Caco-2 (cell line): Measurements from ENCODE around the gene TBX21. TPM values are rescaled to one million over a fixed set of nuclear protein-coding genes. Genes with fewer than 3 reads are reported as not detected.

ENCODE experiments used
- BruUV-seq: library from RNA; stranded (reverse); fragments of 400-500 nt; replicated peaks from 2 replicates; lab custom pipeline; 2021; lab: Mats Ljungman, UMichigan
- CTCF ChIA-PET: fragments of 300-600 bp; sonication (Branson Sonifier 250); formaldehyde crosslinking; loops from one replicate; lab custom pipeline; 2022; ENCODE audit warnings: antibody characterized with exemption; lab: Charles Lee
- POLR2A ChIA-PET: fragments of 300-600 bp; sonication (Branson Sonifier 250); formaldehyde crosslinking; loops from one replicate; lab custom pipeline; 2022; ENCODE audit warnings: antibody characterized with exemption; lab: Charles Lee
- DNase-seq, 2 experiments: peaks; one replicate each; pipeline versions ENCODE4 v3.0.0 to v3.0.0-alpha.2; 2020 to 2022
- H3K27me3 ChIP-seq: replicated peaks from 2 replicates; pipeline ENCODE4 v1.6.0; 2011; ENCODE audit warnings: low read length; ENCODE audit not compliant: control insufficient read depth, insufficient read depth
- H3K36me3 ChIP-seq: 2 replicates; pipeline ENCODE4 v1.5.1; 2011; ENCODE audit warnings: low read length; ENCODE audit not compliant: control insufficient read depth, insufficient read depth
- H3K4me1 ChIP-seq: fragments of 250-450 bp; sonication (Bioruptor Pico); 2 replicates; pipeline ENCODE4 v1.5.1; 2020; ENCODE audit warnings: mild to moderate bottlenecking
- H3K4me3 ChIP-seq: 2 replicates; pipeline ENCODE4 v1.5.1; 2011; ENCODE audit warnings: low read depth, mild to moderate bottlenecking, control low read depth, low read length
- H3K9me3 ChIP-seq: fragments of 250-450 bp; sonication (Bioruptor Pico); 2 replicates; pipeline ENCODE4 v1.5.1; 2020; ENCODE audit warnings: mild to moderate bottlenecking, moderate library complexity
- H3K27ac Mint-ChIP-seq: one replicate; pipeline ENCODE4 v1.8.0; 2022; ENCODE audit warnings: mixed read lengths; ENCODE audit not compliant: unreplicated experiment
- H3K27me3 Mint-ChIP-seq: one replicate; pipeline ENCODE4 v1.8.0; 2022; ENCODE audit warnings: mixed read lengths; ENCODE audit not compliant: insufficient read depth, unreplicated experiment
- H3K36me3 Mint-ChIP-seq: one replicate; pipeline ENCODE4 v1.8.0; 2022; ENCODE audit warnings: mild to moderate bottlenecking, mixed read lengths; ENCODE audit not compliant: insufficient read depth, unreplicated experiment
- H3K4me1 Mint-ChIP-seq: one replicate; pipeline ENCODE4 v1.8.0; 2022; ENCODE audit warnings: low read depth, mixed read lengths; ENCODE audit not compliant: unreplicated experiment
- H3K4me3 Mint-ChIP-seq: one replicate; pipeline ENCODE4 v1.8.0; 2022; ENCODE audit warnings: mild to moderate bottlenecking, moderate library complexity, mixed read lengths; ENCODE audit not compliant: unreplicated experiment
- H3K9me3 Mint-ChIP-seq: one replicate; pipeline ENCODE4 v1.8.0; 2022; ENCODE audit warnings: mixed read lengths; ENCODE audit not compliant: unreplicated experiment
- intact Hi-C: fragments of 100-400 bp; cut with micrococcal nuclease; formaldehyde crosslinking; loops from one replicate; pipeline ENCODE4 v1.10.0; 2022; ENCODE audit not compliant: unreplicated experiment
- total RNA-seq: library from RNA; stranded (reverse); gene quantifications from 2 replicates; pipeline ENCODE4 v1.2.3, GENCODE V29; 2022
- TF ChIP-seq, protein P1 (sequence below), 2 experiments: fragments of 200-600 bp in 1 of 2; IDR thresholded peaks; 1 replicate in 1 of 2; 2 replicates in 1 of 2; pipeline versions ENCODE4 v1.5.1 to v1.8.0; 2011 to 2022; ENCODE audit warnings: antibody characterized with exemption in 1 of 2, control low read depth in 1 of 2, inconsistent platforms in 1 of 2, low read depth in 1 of 2, low read length in 1 of 2, mild to moderate bottlenecking in 1 of 2, moderate library complexity in 1 of 2; ENCODE audit not compliant: insufficient read depth in 1 of 2, severe bottlenecking in 1 of 2, unreplicated experiment in 1 of 2

TBX21 gene
- total RNA-seq, 1 experiment from 2014 or later, result not detected

DNA sequence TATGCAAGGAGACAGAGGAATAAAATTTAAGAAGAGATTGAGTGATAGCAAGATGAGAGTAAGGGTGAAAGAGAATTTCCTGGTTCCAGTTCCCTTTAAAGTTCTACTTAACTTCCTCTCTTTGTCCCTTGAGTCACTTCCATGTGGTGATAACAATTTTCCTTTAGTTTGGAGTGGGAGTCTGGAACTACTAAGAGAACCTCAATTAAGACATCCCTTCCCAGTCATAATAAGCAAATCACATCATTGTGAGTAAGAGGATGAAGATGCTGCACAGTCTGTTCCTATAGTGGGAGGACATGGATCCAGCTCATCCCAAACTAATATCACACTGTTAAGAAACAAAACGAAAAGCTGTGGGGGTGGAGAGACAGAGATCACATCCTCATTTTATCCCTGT is 24.4 kb downstream of the TBX21 start:
- Histone ChIP-seq H3K4me3 (no peak overlapping the region), H3K4me1 (no peaks in the 10 kb centered on the region), H3K27me3 (no peaks in the 10 kb centered on the region), H3K36me3 (no peaks in the 10 kb centered on the region), H3K9me3 (peaks cover 13% of the 10 kb centered on the region)
- Mint-ChIP-seq H3K9me3 (peaks cover 16% of the 10 kb centered on the region), H3K4me3 (no peak overlapping the region), H3K27me3 (peaks cover 18% of the 10 kb centered on the region), H3K27ac (no peak overlapping the region), H3K4me1 (no peaks in the 10 kb centered on the region), H3K36me3 (no peaks in the 10 kb centered on the region)
- DNase-seq, result no peak
- TF ChIP-seq, protein P1, sequence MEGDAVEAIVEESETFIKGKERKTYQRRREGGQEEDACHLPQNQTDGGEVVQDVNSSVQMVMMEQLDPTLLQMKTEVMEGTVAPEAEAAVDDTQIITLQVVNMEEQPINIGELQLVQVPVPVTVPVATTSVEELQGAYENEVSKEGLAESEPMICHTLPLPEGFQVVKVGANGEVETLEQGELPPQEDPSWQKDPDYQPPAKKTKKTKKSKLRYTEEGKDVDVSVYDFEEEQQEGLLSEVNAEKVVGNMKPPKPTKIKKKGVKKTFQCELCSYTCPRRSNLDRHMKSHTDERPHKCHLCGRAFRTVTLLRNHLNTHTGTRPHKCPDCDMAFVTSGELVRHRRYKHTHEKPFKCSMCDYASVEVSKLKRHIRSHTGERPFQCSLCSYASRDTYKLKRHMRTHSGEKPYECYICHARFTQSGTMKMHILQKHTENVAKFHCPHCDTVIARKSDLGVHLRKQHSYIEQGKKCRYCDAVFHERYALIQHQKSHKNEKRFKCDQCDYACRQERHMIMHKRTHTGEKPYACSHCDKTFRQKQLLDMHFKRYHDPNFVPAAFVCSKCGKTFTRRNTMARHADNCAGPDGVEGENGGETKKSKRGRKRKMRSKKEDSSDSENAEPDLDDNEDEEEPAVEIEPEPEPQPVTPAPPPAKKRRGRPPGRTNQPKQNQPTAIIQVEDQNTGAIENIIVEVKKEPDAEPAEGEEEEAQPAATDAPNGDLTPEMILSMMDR (IDR thresholded peaks at IDR 0.05; ENCODE audit: insufficient read depth in 1 of 2, low read depth in 1 of 2, low read length in 1 of 2, severe bottlenecking in 1 of 2, unreplicated experiment in 1 of 2), result no peak
- CTCF ChIA-PET, result no interaction called here
- intact Hi-C loops, result no loop called here
- POLR2A ChIA-PET, result no interaction called here
- BruUV-seq, result no TSS peak

DNA sequence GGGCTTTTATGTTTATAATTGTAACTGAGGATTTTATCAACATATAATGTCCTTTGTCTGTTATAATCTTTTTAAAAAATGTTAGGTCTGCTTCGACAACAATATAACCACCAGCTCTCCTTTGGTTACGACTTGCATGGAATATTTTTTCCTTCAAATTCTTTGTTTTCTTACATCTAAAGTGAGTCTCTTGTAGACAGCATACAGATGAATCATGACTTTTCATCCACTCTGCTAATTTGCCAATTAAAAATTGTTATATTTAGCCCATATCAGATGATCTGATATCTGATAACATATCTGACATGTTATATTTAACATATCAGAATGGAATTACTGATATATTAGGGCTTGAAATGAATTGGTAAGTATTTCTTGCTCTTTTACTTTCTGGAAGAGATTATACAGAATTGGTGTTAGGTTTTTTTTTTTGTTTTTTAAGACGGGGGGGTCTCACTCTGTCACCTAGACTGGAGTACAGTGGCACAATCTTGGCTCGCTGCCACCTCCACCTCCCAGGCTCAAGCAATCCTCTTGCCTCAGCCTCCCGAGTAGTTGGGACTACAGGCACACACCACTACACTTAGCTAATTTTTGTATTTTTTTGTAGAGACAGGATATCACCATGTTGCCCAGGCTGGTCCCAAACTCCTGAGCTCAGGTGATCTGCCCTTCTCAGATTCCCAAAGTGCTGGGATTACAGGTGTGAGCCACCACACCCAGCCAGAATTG is 27.5 kb downstream of the TBX21 start:
- Mint-ChIP-seq H3K4me3 (no peak overlapping the region), H3K27ac (no peak overlapping the region), H3K4me1 (no peaks in the 10 kb centered on the region), H3K9me3 (peaks cover 25% of the 10 kb centered on the region), H3K27me3 (peaks cover 16% of the 10 kb centered on the region), H3K36me3 (no peaks in the 10 kb centered on the region)
- Histone ChIP-seq H3K4me1 (no peaks in the 10 kb centered on the region), H3K36me3 (no peaks in the 10 kb centered on the region), H3K27me3 (no peaks in the 10 kb centered on the region), H3K4me3 (no peak overlapping the region), H3K9me3 (peaks cover 18% of the 10 kb centered on the region)
- BruUV-seq, result no TSS peak
- no peak for DNase-seq
- intact Hi-C loops, result no loop called here
- TF ChIP-seq, protein P1 (IDR thresholded peaks at IDR 0.05; ENCODE audit: insufficient read depth in 1 of 2, low read depth in 1 of 2, low read length in 1 of 2, severe bottlenecking in 1 of 2, unreplicated experiment in 1 of 2), result no peak
- ChIA-PET CTCF (interaction anchor here (0.6 to 0.7 kb wide), 4 partner anchors 31 to 57 kb away, joined by 3 to 5 read pairs (median 4); no protein-coding TSS in a partner anchor), POLR2A (no interaction called here)

DNA sequence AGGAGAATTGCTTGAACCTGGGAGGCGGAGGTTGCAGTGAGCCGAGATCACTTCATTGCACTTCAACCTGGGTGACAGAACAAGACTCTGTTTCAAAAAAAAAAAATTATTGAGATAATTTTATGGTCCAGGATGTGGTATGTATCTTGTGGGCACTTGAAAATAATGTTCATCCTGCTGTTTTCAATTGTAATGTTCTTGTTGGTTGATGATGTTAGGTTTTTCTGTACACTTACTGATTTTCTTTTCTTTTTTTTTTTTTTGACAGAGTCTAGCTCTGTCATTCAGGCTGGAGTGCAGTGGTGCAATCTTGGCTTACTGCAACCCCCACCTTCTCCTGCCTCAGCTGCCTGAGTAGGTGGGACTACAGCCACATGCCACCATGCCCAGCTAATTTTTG is 29.7 kb downstream of the TBX21 start:
- no TSS peak for BruUV-seq
- Mint-ChIP-seq H3K36me3 (no peaks in the 10 kb centered on the region), H3K27ac (no peak overlapping the region), H3K27me3 (peaks cover 18% of the 10 kb centered on the region), H3K4me3 (no peak overlapping the region), H3K4me1 (no peaks in the 10 kb centered on the region), H3K9me3 (peaks cover 19% of the 10 kb centered on the region)
- DNase-seq, result no peak
- CTCF ChIA-PET, result interaction anchor here (0.7 kb wide), 1 partner anchor 66 kb away, joined by 3 read pairs; no protein-coding TSS in a partner anchor
- intact Hi-C loops, result no loop called here
- no peak overlapping the region for H3K4me3 ChIP-seq
- H3K36me3 ChIP-seq, result no peaks in the 10 kb centered on the region
- H3K9me3 ChIP-seq, result peaks cover 10% of the 10 kb centered on the region
- POLR2A ChIA-PET, result no interaction called here
- TF ChIP-seq, protein P1 (IDR thresholded peaks at IDR 0.05; ENCODE audit: insufficient read depth in 1 of 2, low read depth in 1 of 2, low read length in 1 of 2, severe bottlenecking in 1 of 2, unreplicated experiment in 1 of 2), result no peak
- H3K27me3 ChIP-seq, result no peaks in the 10 kb centered on the region
- H3K4me1 ChIP-seq, result no peaks in the 10 kb centered on the region
